ENCODE results near the gene PNKP.

DNA sequence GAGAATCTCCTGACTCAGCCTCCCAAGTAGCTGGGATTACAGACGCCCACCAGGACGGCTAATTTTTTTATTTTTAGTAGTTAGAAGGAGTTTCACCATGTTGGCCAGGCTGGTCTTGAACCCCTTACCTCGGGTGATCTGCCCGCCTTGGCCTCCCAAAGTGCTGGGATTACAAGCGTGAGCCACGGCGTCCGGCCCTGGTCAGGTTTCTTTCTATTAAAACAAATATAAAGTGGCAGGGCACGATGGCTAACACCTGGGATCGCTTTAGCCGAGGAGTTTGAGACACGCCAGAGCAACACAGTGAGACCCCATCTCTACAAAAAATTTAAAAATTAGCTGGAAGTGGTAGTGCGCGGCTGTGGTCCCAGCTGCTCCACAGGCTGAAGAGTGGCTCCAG lies 50.8 kb downstream of the PNKP start:
- TF ChIP-seq, protein P1, sequence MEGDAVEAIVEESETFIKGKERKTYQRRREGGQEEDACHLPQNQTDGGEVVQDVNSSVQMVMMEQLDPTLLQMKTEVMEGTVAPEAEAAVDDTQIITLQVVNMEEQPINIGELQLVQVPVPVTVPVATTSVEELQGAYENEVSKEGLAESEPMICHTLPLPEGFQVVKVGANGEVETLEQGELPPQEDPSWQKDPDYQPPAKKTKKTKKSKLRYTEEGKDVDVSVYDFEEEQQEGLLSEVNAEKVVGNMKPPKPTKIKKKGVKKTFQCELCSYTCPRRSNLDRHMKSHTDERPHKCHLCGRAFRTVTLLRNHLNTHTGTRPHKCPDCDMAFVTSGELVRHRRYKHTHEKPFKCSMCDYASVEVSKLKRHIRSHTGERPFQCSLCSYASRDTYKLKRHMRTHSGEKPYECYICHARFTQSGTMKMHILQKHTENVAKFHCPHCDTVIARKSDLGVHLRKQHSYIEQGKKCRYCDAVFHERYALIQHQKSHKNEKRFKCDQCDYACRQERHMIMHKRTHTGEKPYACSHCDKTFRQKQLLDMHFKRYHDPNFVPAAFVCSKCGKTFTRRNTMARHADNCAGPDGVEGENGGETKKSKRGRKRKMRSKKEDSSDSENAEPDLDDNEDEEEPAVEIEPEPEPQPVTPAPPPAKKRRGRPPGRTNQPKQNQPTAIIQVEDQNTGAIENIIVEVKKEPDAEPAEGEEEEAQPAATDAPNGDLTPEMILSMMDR (IDR thresholded peaks at IDR 0.05 in 8 of 11, conservative IDR thresholded peaks at IDR 0.05 in 3 of 11), result no peak
- TF ChIP-seq POLR2A (IDR thresholded peaks at IDR 0.05) (no peak), POLR2AphosphoS5 (IDR thresholded peaks at IDR 0.05) (no peak)
